Coronary artery (tissue), 2 donors: ENCODE measurements around the gene FOXF1.

Source experiments
- DNase-seq: peaks from one replicate; pipeline ENCODE4 v3.0.0-alpha.2; 2017; ENCODE audit warnings: low spot score
- H3K27ac ChIP-seq, 2 donors: fragments of 200-600 bp; sonication (generic); one replicate each; pipeline ENCODE4 v1.5.1; 2016 to 2019
- H3K4me3 ChIP-seq: fragments of 200-600 bp; sonication (generic); 2 replicates; pipeline ENCODE4 v1.5.1; 2016; ENCODE audit warnings: mild to moderate bottlenecking, moderate library complexity
- TF ChIP-seq, protein P1 (sequence below): fragments of 200-600 bp; sonication (generic); IDR thresholded peaks from one replicate; pipeline ENCODE4 v1.5.1; 2019; ENCODE audit warnings: antibody characterized with exemption

The FOXF1 gene

DNA sequence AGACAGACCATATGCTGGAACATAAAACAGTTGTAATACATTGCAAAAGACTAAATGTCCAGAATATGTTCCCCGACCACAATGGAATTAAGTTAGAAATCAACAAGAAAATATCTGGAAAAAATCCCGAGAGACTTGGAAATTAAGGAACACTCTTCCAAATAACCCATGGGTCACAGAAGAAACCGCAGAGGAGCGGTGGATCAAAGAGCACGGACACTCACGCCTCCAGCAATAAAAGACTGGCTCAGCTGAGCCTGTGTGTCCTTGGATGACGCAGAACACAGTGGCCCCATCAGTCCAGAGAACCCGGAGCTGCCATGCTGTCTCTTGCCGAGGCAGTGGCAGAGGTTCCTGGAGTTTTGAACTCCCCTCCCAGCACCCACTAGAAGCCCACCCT lies 30.9 kb upstream of the FOXF1 start:
- Histone ChIP-seq H3K27ac (no peak overlapping the region), H3K4me3 (no peak overlapping the region)
- TF ChIP-seq, protein P1, sequence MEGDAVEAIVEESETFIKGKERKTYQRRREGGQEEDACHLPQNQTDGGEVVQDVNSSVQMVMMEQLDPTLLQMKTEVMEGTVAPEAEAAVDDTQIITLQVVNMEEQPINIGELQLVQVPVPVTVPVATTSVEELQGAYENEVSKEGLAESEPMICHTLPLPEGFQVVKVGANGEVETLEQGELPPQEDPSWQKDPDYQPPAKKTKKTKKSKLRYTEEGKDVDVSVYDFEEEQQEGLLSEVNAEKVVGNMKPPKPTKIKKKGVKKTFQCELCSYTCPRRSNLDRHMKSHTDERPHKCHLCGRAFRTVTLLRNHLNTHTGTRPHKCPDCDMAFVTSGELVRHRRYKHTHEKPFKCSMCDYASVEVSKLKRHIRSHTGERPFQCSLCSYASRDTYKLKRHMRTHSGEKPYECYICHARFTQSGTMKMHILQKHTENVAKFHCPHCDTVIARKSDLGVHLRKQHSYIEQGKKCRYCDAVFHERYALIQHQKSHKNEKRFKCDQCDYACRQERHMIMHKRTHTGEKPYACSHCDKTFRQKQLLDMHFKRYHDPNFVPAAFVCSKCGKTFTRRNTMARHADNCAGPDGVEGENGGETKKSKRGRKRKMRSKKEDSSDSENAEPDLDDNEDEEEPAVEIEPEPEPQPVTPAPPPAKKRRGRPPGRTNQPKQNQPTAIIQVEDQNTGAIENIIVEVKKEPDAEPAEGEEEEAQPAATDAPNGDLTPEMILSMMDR: no peak
- DNase-seq: no peak

GRCh38 chr16:86480444-86480843 lies 29.9 kb upstream of the FOXF1 start:
- no peak for DNase-seq
- H3K27ac ChIP-seq: no peak overlapping the region

DNA sequence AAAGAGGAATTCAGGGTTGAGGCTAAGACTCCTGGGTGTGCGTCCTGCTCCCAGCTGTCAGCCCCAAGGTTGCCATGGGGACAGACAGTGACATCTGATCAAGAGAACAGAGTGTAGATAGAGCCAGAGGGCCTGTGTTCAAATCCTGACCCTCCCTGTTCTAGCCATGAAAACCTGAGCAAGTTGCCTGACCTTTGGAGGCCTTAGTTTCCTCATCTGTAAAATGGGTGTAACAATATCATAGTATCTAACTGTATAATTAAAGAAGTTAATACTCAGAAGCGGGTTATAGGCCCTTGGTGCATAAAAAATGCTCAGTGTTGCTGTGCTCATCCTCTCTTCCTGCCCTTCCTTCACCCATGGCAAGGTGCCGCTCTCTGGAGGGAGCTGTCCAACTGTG lies 28.7 kb upstream of the FOXF1 start:
- TF ChIP-seq, protein P1: no peak
- no peak for DNase-seq
- no peak overlapping the region for H3K4me3 ChIP-seq
- H3K27ac ChIP-seq: no peak overlapping the region

More at GRCh38 chr16:86480444-86480843, 29.9 kb upstream of the FOXF1 start:
- TF ChIP-seq, protein P1: no peak
- no peak overlapping the region for H3K4me3 ChIP-seq

DNA sequence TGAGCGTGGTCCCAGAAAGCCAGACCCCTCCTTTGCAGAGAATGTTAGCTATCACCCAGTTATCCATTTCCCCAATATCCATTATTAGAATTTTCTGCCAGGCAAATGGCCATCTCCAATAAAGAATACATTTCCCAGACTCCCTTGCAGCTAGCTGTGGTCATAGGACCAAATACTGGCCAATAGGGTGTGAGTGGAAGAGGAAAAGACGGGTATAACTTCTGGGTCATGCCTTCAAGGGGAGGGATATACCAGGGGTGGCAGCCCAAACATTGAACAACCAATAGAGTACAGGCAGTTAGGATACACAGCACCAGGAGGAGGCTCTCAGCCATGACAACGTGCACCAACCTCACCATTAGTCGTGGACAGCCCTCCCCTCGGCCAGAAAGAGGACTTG lies 26.1 kb upstream of the FOXF1 start:
- Histone ChIP-seq H3K27ac (no peak overlapping the region), H3K4me3 (no peak overlapping the region)
- DNase-seq: no peak
- TF ChIP-seq, protein P1: no peak

GRCh38 chr16:86485746-86486145 lies 24.6 kb upstream of the FOXF1 start:
- Histone ChIP-seq H3K4me3 (no peak overlapping the region), H3K27ac (no peak overlapping the region)
- no peak for DNase-seq
- TF ChIP-seq, protein P1: no peak

DNA sequence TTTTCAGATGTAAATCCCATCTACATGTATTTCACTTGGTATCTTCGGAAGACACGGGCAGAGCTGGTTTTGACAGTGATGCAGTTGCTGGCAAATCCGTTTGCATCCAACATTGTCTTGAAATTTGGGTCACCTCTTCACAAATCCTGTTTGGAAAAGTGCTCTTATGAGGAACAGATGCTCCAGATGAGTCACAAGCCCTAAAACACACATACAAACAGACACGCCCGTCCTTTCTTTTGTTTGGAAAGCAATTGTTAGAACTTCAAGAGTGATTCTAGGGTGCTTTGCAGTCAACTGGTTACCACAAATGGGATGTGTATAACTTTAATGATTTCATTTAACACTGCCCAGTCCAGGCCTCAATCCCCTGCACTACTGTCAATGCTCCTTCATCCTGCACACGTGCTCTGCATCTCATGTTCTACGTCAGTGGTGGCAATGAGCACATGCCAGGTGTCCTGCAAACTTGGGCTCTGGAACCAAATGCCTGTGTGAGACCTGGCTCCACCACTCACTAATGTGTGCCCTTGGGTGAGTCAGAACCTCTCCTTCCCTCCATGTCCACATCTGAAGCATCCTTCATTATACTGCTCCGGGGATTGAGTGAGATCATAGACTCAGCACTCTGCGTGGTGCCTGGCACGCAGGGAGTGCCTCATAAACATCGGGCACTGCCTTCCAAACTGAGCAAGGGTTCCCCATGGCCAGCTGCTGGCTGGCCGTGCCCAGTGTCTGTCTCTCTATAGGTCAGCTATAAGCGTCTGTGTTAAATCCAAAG lies 19.3 kb upstream of the FOXF1 start:
- no peak overlapping the region for H3K27ac ChIP-seq
- DNase-seq: no peak
- TF ChIP-seq, protein P1: no peak
- H3K4me3 ChIP-seq: no peak overlapping the region

DNA sequence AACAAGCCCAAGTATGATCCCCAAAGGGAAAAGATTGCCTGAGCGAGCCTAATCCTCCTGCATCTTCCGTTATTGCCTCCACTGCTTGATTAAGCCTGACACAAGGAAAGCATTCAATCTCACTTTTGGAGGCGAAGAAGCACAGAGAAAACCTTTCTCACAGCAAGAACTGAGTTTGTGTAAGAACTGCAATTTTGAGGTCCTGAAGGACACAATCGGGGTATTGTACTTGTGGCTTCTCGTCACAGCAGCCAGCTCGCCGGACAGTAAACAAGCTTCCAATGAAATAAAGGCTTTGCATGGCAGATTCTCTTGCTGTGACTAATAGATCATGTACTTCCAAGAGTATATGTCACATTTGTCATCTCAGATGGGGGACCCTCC lies 18.7 kb upstream of the FOXF1 start:
- DNase-seq: no peak
- TF ChIP-seq, protein P1: no peak
- Histone ChIP-seq H3K4me3 (no peak overlapping the region), H3K27ac (no peak overlapping the region)
